ENCODE measurements around the gene ANKRD34B.

- TF ChIP-seq, protein P1, sequence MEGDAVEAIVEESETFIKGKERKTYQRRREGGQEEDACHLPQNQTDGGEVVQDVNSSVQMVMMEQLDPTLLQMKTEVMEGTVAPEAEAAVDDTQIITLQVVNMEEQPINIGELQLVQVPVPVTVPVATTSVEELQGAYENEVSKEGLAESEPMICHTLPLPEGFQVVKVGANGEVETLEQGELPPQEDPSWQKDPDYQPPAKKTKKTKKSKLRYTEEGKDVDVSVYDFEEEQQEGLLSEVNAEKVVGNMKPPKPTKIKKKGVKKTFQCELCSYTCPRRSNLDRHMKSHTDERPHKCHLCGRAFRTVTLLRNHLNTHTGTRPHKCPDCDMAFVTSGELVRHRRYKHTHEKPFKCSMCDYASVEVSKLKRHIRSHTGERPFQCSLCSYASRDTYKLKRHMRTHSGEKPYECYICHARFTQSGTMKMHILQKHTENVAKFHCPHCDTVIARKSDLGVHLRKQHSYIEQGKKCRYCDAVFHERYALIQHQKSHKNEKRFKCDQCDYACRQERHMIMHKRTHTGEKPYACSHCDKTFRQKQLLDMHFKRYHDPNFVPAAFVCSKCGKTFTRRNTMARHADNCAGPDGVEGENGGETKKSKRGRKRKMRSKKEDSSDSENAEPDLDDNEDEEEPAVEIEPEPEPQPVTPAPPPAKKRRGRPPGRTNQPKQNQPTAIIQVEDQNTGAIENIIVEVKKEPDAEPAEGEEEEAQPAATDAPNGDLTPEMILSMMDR (IDR thresholded peaks at IDR 0.05): no peak
- TF ChIP-seq EP300 (IDR thresholded peaks at IDR 0.05) (no peak), POLR2AphosphoS5 (IDR thresholded peaks at IDR 0.05) (no peak), POLR2A (IDR thresholded peaks at IDR 0.05) (no peak)
These were observed 39.6 kb upstream of the ANKRD34B start for GRCh38 chr5:80609692-80610091.
